GM12865 (cell line): ENCODE results near the gene LIN52.

Experiments used
- DNase-seq: peaks from one replicate; pipeline ENCODE4 v3.0.0; 2010; ENCODE audit warnings: low read depth
- H3K4me3 ChIP-seq: 2 replicates; pipeline ENCODE4 v1.5.1; 2011; ENCODE audit warnings: mild to moderate bottlenecking, low read depth, low read length, control low read depth
- CTCF ChIP-seq: IDR thresholded peaks from 2 replicates; pipeline ENCODE4 v1.5.1; 2011; ENCODE audit warnings: low read length, control low read depth, low read depth, inconsistent platforms; ENCODE audit not compliant: insufficient read depth; ENCODE audit errors: missing control alignments

LIN52 gene

DNA sequence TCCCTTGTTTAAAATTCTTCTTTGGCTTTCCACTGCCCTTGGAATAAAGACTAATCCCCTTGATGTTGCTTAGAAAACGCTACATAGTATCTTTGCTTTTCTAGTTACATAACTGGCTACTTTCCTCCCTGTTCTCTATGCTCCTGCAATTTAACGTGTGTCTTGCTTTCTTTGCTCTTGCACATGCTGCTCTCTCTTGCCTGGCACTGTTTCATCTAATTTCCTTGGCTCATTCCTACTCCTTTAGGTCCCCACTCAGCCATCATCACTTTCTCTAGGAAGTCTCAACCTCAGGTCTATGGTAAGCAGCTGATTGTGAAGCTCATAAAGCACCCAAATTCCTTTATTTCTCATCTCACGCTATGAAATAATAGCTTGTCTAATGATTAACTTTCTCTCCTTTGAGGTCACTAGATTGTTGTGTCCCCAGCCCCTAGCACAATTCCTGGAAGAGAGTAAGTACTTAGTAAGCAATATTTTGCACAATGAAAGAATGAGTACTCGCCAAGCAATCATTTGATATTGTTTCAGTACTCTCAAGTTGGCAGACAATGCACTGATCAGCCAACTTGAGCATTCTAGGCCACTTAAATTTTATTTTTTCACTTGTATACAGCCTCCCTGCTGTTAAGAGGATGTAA is 3.8 kb upstream of the LIN52 start:
- H3K4me3 ChIP-seq, result no peak overlapping the region
- TF ChIP-seq CTCF, result no peak
- no peak for DNase-seq

GRCh38 chr14:74081491-74081890 is 3.3 kb upstream of the LIN52 start:
- H3K4me3 ChIP-seq, result no peak overlapping the region
- DNase-seq, result no peak
- TF ChIP-seq CTCF, result no peak

DNA sequence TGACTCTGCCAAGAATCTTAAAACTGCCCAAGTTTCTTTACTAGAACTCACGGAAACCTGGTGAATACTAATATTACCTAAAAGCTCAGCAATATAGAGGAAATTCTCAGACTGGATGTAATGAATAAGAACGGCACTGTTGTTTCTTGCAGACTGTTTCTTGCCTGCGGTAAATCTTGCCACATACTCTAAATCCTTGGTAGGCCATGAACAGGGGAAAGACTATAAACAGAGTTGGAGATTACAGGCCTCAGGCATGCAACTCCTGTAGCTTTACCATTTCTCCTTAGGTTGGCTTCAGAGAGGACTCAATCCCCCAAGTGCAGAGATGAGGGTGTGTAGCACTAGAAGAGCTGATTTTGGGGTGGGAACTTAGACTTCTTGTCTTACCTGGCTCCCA is 1.6 kb upstream of the LIN52 start:
- no peak overlapping the region for H3K4me3 ChIP-seq
- no peak for DNase-seq
- no peak for TF ChIP-seq CTCF

GRCh38 chr14:74083784-74084276 is 926 bp upstream of the LIN52 start:
- no peak for TF ChIP-seq CTCF
- peak overlapping the region; percentile 73 for H3K4me3 ChIP-seq
- no peak for DNase-seq

- peak overlapping the region; percentile 66 for H3K4me3 ChIP-seq
- peak; percentile 69 for DNase-seq
- no peak for TF ChIP-seq CTCF
Observed at GRCh38 chr14:74085047-74085637, 386 bp downstream of the LIN52 start.

- no peak for TF ChIP-seq CTCF
- DNase-seq, result peak; percentile 72
Observed at GRCh38 chr14:74085828-74086227, 1.1 kb downstream of the LIN52 start.

More at GRCh38 chr14:74085828-74086227, 1.1 kb downstream of the LIN52 start:
- peak overlapping the region; percentile 66 for H3K4me3 ChIP-seq
